ENCODE measurements around the gene HOTAIR. TPM values are rescaled to one million over a fixed set of nuclear protein-coding genes. Genes with fewer than 3 reads are reported as not detected.

Gene HOTAIR
- total and polyA plus RNA-seq, 9 donors = 0.02 to 1.2 (median 0.28) TPM; not detected in 5

DNA sequence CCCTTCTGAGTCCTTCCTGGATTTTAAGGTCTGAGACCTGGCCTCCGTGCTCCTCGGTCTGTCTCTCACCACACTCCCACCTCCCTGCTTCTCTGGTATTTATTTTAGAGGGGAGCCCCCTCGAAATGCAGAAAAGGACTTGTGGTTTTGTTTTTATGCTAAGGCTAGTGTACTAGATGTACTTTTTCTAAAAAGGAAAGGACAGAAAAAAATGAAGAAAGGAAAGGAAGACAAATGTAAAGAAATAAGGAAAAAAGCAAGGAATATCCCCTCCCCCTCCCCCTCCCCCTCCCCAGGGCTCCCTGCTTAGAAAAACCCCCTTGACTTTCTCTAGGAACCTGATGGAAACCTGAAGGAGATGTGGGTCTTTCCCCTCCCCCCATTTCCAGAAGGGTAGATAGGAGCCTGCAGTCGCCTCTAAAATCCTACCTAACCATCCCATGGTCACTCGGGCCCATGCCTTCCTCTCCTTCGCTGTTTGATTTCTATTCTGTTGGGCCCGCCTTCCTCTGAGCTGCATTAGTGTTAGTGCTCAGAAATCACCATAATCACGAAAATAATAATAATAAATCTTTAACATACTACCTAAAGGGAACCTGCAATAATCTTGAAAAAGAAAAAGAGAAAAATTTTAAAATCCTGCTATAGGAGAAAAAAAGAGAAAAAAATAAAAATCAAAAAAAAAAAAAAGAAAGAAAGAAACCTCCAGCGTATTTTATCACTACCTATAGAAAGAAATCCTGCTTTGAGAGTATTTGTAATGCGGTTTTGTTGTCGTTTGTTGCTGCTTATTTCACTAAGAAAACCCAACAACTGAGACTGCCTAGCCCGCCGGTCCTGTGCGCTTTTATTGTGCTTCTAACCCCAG is 37.1 kb upstream of the HOTAIR start:
- H3K27me3 ChIP-seq = no peaks in the 10 kb centered on the region
- H3K4me1 ChIP-seq (ENCODE audit: insufficient read depth) = no peaks in the 10 kb centered on the region
- DNase-seq = no peak
- H3K4me3 ChIP-seq = no peak overlapping the region
- 80 to 83% (median 83%) methylated on average over 14 of the region's 14 CpGs for WGBS, 3 donors
- no peaks in the 10 kb centered on the region for H3K36me3 ChIP-seq
- no peaks in the 10 kb centered on the region for H3K9me3 ChIP-seq
- no peak for TF ChIP-seq POLR2A (IDR thresholded peaks at IDR 0.05)
- no peak for TF ChIP-seq EP300 (IDR thresholded peaks at IDR 0.05)
- TF ChIP-seq, protein P1, sequence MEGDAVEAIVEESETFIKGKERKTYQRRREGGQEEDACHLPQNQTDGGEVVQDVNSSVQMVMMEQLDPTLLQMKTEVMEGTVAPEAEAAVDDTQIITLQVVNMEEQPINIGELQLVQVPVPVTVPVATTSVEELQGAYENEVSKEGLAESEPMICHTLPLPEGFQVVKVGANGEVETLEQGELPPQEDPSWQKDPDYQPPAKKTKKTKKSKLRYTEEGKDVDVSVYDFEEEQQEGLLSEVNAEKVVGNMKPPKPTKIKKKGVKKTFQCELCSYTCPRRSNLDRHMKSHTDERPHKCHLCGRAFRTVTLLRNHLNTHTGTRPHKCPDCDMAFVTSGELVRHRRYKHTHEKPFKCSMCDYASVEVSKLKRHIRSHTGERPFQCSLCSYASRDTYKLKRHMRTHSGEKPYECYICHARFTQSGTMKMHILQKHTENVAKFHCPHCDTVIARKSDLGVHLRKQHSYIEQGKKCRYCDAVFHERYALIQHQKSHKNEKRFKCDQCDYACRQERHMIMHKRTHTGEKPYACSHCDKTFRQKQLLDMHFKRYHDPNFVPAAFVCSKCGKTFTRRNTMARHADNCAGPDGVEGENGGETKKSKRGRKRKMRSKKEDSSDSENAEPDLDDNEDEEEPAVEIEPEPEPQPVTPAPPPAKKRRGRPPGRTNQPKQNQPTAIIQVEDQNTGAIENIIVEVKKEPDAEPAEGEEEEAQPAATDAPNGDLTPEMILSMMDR (IDR thresholded peaks at IDR 0.05) = no peak
- peak overlapping the region in 1 of 2 donors; percentile 74 for H3K27ac ChIP-seq
- intact Hi-C loops (cut with DNase I) = no loop called here

DNA sequence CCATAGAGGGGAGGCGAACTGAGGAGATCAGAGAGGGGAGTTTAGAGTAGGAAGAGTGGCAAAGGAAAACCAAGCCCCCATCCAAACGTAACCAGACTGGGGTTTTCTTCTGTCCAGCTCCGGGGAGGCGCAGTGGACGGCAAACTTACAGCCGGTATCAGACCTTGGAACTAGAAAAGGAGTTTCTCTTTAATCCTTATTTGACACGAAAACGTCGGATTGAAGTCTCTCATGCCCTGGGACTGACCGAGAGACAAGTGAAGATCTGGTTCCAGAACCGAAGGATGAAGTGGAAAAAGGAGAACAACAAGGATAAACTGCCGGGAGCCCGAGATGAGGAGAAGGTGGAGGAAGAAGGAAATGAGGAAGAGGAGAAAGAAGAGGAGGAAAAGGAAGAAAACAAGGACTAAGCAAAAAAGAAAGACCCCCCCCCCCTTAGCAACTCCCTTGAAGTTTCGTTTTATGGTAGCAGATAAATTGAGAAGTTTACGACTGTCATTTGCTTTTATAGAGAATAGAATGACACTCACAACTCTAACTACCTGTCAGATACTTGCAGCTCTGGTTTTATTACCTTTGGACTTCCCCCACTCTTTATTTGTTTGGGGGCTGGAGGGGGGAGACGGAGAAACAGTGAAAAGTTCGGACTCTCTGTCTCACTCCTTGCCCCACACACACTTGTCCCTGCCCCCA is 36.4 kb upstream of the HOTAIR start:
- no peak for DNase-seq
- TF ChIP-seq POLR2A (IDR thresholded peaks at IDR 0.05) (no peak), EP300 (IDR thresholded peaks at IDR 0.05) (no peak)
- TF ChIP-seq, protein P1 (IDR thresholded peaks at IDR 0.05) = no peak
- Histone ChIP-seq H3K27me3 (no peaks in the 10 kb centered on the region), H3K9me3 (no peaks in the 10 kb centered on the region), H3K27ac (peak overlapping the region in 1 of 2 donors; percentile 74), H3K4me3 (no peak overlapping the region), H3K36me3 (no peaks in the 10 kb centered on the region), H3K4me1 (ENCODE audit: insufficient read depth) (peaks cover 2% of the 10 kb centered on the region)
- 52 to 56% (median 53%) methylated on average over 17 of the region's 17 CpGs for WGBS, 3 donors
- intact Hi-C loops (cut with DNase I) = no loop called here

DNA sequence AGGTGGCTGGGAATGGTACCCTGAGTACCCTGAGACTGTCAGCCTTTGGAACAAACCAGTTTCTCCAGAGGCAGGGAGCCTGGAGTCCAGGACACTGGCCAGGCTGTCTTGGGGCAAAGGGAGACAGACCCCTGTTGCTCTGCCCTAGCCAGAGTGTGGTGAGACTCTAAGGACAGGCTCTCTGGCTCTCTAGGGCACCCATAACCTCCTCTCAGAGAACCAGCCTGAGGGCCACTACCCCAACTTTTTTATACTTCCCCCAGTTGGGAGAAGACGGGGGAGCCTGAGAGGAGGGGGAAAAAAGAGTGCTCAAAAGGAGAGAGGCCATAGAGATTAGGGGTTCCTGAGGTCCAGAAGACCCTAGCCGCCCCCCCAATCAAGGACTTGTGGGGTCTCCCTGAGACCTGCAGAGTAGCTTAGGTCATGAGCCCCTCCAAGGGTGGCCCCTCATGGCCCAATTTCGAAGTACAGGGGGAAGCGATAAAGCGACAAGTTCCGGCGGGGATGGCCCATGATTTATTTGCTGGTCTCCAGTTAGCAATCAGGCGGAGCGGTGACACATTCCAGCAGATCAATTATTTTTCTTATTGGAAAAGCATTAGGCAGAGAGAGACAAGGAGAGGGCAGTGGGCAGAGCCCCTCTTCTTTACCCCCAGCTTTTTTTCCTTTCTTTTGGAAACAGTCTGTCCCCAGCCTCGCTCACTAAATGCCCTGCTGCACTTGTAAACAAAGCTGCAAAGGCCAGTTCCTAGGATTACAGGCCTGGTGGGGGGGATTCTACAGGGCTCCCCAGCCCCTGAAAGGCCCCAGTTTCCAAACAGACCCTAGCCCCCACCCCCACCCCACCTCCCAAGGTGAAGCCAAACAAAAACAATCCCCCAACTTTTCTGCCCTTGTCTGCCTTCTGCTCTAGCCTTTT is 35.6 kb upstream of the HOTAIR start:
- DNase-seq = peak in 1 of 5 donors; percentile 46
- Histone ChIP-seq H3K27ac (peak overlapping the region in 1 of 2 donors; percentile 74), H3K36me3 (no peaks in the 10 kb centered on the region), H3K27me3 (no peaks in the 10 kb centered on the region), H3K4me3 (no peak overlapping the region), H3K4me1 (ENCODE audit: insufficient read depth) (peaks cover 2% of the 10 kb centered on the region), H3K9me3 (no peaks in the 10 kb centered on the region)
- 71 to 80% (median 71%) methylated on average over 10 of the region's 10 CpGs for WGBS, 3 donors
- intact Hi-C loops (cut with DNase I) = no loop called here
- TF ChIP-seq POLR2A (IDR thresholded peaks at IDR 0.05) (no peak), EP300 (IDR thresholded peaks at IDR 0.05) (no peak)
- TF ChIP-seq, protein P1 (IDR thresholded peaks at IDR 0.05) = no peak
